Measurements from ENCODE around the gene C6orf120.

- TF ChIP-seq CTCF (optimal IDR thresholded peaks at IDR 0.05 in 1 of 3, IDR thresholded peaks at IDR 0.05 in 1 of 3, conservative IDR thresholded peaks at IDR 0.05 in 1 of 3; ENCODE audit: extremely low read depth in 1 of 3, insufficient read depth in 2 of 3, low read length in 3 of 3) (no peak), EZH2 (IDR thresholded peaks at IDR 0.05; ENCODE audit: low read length) (no peak)
Measured at GRCh38 chr6:169663468-169663867, 38.5 kb upstream of the C6orf120 start.
